Measurements from ENCODE around the gene CD300LB. TPM values are rescaled to one million over a fixed set of nuclear protein-coding genes. Genes with fewer than 3 reads are reported as not detected.

CD300LB gene
- total and polyA plus RNA-seq, 3 donors from 2014 or later: 0.30 to 0.99 (median 0.71) TPM

DNA sequence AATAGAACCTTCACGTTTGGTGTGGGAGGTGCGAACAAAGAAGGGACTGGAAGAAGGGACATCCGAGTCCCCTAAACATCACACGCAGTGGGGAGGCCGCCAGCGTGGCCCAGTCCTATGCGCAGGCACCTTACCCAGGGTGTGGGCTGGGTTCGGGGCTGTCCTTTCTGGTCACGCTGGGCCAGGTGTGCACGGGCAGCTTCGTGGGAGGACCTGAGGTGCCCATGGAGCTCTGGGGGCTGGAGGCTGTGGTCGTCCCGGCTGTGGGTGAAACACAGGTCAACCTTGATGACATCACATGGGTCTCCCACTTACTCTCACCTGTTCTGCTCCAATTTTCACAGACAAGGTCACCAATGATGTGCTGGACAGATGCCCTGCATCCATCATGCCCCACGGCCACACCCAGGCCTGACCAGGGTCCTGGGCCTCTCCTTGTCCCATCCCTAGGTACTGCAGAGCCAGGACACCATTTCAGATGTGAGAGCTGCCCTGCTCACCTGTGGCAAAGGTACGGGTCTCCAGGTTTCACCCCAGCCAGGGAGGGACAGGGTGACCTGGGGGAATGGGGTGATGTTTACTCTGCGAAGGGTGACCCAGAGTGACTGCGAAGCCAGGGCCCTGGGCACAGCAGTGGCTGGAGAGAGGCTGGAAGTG, 11.6 kb upstream of the CD300LB start:
- DNase-seq: no peak
- no peaks in the 10 kb centered on the region for H3K4me1 ChIP-seq
- H3K27ac ChIP-seq: no peak overlapping the region
- TF ChIP-seq, protein P1, sequence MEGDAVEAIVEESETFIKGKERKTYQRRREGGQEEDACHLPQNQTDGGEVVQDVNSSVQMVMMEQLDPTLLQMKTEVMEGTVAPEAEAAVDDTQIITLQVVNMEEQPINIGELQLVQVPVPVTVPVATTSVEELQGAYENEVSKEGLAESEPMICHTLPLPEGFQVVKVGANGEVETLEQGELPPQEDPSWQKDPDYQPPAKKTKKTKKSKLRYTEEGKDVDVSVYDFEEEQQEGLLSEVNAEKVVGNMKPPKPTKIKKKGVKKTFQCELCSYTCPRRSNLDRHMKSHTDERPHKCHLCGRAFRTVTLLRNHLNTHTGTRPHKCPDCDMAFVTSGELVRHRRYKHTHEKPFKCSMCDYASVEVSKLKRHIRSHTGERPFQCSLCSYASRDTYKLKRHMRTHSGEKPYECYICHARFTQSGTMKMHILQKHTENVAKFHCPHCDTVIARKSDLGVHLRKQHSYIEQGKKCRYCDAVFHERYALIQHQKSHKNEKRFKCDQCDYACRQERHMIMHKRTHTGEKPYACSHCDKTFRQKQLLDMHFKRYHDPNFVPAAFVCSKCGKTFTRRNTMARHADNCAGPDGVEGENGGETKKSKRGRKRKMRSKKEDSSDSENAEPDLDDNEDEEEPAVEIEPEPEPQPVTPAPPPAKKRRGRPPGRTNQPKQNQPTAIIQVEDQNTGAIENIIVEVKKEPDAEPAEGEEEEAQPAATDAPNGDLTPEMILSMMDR (IDR thresholded peaks at IDR 0.05): no peak
- no peak for TF ChIP-seq POLR2A (IDR thresholded peaks at IDR 0.05)
- H3K27me3 ChIP-seq: no peaks in the 10 kb centered on the region
- H3K4me3 ChIP-seq: no peak overlapping the region
- no peaks in the 10 kb centered on the region for H3K36me3 ChIP-seq (ENCODE audit: low read depth, missing control alignments)
- 86 to 91% methylated on average over 11 to 17 of the region's 17 CpGs for WGBS, 2 donors
- intact Hi-C loops (cut with DNase I; ENCODE audit: low total_unique reads): no loop called here
- no peaks in the 10 kb centered on the region for H3K9me3 ChIP-seq

DNA sequence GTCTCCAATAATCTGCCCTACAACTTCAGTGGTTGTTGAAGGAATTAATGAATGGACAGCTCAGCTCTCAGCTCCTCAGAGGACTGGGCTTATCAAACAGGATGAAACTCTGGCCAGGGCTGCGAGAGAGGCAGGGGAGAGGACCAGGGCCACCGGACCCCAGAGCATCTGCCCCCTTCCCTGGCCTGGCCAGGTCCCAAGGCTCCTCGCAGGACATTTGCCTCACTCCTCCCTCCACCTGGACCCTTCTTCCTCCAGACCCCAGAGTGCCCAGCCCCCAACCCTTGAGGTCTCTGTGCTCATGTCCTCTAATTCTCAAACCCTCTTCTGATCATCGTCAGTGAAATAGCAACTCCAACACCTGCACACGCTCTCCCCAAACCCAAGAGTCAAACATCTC, 10.9 kb upstream of the CD300LB start:
- no peak for DNase-seq
- Histone ChIP-seq H3K27me3 (no peaks in the 10 kb centered on the region), H3K4me3 (no peak overlapping the region), H3K27ac (no peak overlapping the region), H3K4me1 (no peaks in the 10 kb centered on the region), H3K36me3 (ENCODE audit: low read depth, missing control alignments) (no peaks in the 10 kb centered on the region), H3K9me3 (no peaks in the 10 kb centered on the region)
- WGBS, 2 donors: 80 to 85% methylated on average over 5 of the region's 5 CpGs
- no peak for TF ChIP-seq POLR2A (IDR thresholded peaks at IDR 0.05)
- TF ChIP-seq, protein P1 (IDR thresholded peaks at IDR 0.05): no peak
- intact Hi-C loops (cut with DNase I; ENCODE audit: low total_unique reads): no loop called here

DNA sequence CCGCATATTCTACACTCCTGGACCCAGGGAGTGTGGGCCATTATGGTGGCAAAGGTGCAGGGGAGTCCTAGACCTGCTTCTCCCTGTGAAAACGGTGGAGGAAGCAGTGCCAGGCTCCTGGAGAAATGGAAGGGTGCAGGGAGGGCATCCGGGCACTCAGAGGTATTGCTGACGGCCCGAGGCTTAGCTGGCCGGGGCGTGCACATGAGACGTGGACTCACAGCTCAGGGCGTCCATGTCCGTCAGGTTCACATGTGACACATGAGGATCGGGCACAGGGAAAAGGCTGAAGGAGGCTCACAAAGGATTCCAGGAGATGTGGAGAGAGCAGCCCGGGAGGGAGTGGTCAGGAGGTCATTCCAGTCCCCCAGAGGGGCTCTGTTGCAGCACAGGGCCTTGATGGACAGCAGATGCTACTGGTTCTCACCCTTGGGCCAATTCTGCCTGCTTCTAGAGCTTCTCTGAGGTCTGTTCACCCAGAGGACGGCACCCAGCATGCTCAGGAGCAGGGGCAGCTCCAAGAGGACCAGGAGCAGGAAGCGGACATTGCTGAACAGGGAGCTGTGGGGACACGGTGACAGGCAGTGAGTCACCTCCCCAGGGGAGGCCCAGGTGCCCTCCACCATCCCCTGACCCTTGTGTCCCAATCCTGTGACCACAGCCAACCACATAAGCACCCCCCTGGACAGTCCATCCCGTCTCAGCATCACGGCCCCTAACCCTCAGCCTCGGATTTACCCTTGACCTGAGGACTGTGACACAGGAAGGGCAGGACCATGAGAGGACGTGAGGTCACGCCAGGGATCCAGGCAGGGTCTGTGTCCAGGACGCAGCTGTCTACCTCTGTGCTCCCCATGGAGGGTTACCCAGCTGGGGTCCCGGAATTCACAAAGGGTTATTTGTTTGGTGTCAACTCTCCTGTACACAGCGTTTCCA, 10.2 kb upstream of the CD300LB start:
- WGBS, 2 donors: 80 to 85% methylated on average over 16 to 23 of the region's 23 CpGs
- no peak for DNase-seq
- intact Hi-C loops (cut with DNase I; ENCODE audit: low total_unique reads): no loop called here

DNA sequence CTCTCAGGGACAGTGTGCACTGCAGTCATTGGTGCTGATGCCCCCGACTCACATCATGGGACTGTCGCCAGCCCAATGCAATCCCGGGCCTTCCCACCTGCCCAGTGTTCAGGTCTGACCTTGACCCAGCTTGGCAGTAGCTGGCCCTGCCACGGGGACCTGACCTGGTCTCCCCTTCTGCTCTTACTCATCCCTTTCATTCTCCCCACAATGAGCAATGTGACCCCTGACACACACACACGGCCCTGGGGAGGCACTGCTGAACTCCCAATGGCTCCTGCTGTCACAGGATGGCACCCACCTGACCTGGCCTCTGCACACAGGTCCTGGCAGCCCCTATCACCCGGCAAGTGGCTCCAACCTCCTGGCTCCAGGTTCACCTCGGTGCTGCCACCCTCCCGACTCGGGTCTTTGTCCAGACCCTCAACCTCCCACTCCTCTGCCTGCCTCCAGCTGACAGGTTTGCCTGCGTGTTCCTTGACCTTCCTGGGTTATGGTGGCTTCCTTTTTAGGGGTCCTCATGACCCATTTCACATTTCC, 8.1 kb upstream of the CD300LB start:
- no peak for DNase-seq
- TF ChIP-seq, protein P1 (IDR thresholded peaks at IDR 0.05): no peak
- no peak for TF ChIP-seq POLR2A (IDR thresholded peaks at IDR 0.05)
- intact Hi-C loops (cut with DNase I; ENCODE audit: low total_unique reads): no loop called here

More for the DNA sequence above, 10.2 kb upstream of the CD300LB start:
- Histone ChIP-seq H3K27me3 (no peaks in the 10 kb centered on the region), H3K9me3 (no peaks in the 10 kb centered on the region), H3K4me1 (no peaks in the 10 kb centered on the region), H3K4me3 (no peak overlapping the region), H3K27ac (no peak overlapping the region), H3K36me3 (ENCODE audit: low read depth, missing control alignments) (no peaks in the 10 kb centered on the region)
- TF ChIP-seq, protein P1 (IDR thresholded peaks at IDR 0.05): no peak
- no peak for TF ChIP-seq POLR2A (IDR thresholded peaks at IDR 0.05)

More for the DNA sequence above, 8.1 kb upstream of the CD300LB start:
- Histone ChIP-seq H3K4me3 (no peak overlapping the region), H3K27me3 (no peaks in the 10 kb centered on the region), H3K4me1 (no peaks in the 10 kb centered on the region), H3K27ac (no peak overlapping the region), H3K9me3 (no peaks in the 10 kb centered on the region), H3K36me3 (ENCODE audit: low read depth, missing control alignments) (no peaks in the 10 kb centered on the region)
- 74 to 76% methylated on average over 6 to 10 of the region's 10 CpGs for WGBS, 2 donors

All from testis (tissue), 3 donors.